Thyroid gland (tissue), 4 donors: ENCODE data around the gene ACVRL1. TPM values are rescaled to one million over a fixed set of nuclear protein-coding genes. Genes with fewer than 3 reads are reported as not detected.
A peak's percentile ranks its signal among the peaks of the same experiment; 100 is the strongest.

Source experiments
- DNase-seq, 2 donors: peaks; one replicate each; pipeline ENCODE4 v3.0.0-alpha.2; 2019
- H3K27ac ChIP-seq, 3 donors: fragments of 200-600 bp; sonication (generic); 1 replicate in 2 of 3; 2 replicates in 1 of 3; pipeline ENCODE4 v1.5.1; 2016 to 2019; ENCODE audit warnings: mild to moderate bottlenecking in 1 of 3, moderate library complexity in 1 of 3
- H3K27me3 ChIP-seq: fragments of 200-600 bp; sonication (generic); one replicate; pipeline ENCODE4 v1.5.1; 2019
- H3K36me3 ChIP-seq, 2 donors: fragments of 200-600 bp; sonication (generic); one replicate each; pipeline ENCODE4 v1.5.1; 2016 to 2019
- H3K4me1 ChIP-seq, 2 donors: fragments of 200-600 bp; sonication (generic); one replicate each; pipeline ENCODE4 v1.5.1; 2017 to 2019
- H3K4me3 ChIP-seq, 3 donors: fragments of 200-600 bp; sonication (generic); replicated peaks in 1 of 3; 1 replicate in 2 of 3; 2 replicates in 1 of 3; pipeline ENCODE4 v1.5.1; 2016; ENCODE audit warnings: mild to moderate bottlenecking in 1 of 3
- H3K9me3 ChIP-seq: fragments of 200-600 bp; sonication (generic); one replicate; pipeline ENCODE4 v1.5.1; 2017
- POLR2A ChIP-seq, 2 donors: fragments of 450-650 bp; IDR thresholded peaks; one replicate each; pipeline ENCODE4 v1.6.1; 2017; ENCODE audit warnings: antibody characterized with exemption in 2 of 2, mild to moderate bottlenecking in 2 of 2, moderate library complexity in 1 of 2
- WGBS, 2 donors: methylation state at CpG; one replicate each; pipeline ENCODE4 v1.1.5; 2017; 5-methylcytosine and 5-hydroxymethylcytosine counted together
- intact Hi-C: fragments of 100-400 bp; cut with DNase I; formaldehyde crosslinking; loops from one replicate; pipeline ENCODE4 v1.15.1; 2023
- total RNA-seq, 4 donors: library from RNA; depleted of rRNA; stranded (reverse); fragments of >200 nt; gene quantifications; one replicate each; pipeline ENCODE4 v1.2.3, GENCODE V29; 2016
- TF ChIP-seq, protein P1 (sequence below), 6 experiments: fragments of 200-600 bp in 3 of 6; fragments of 450-650 bp in 3 of 6; sonication (generic) in 3 of 6; IDR thresholded peaks; one replicate each; pipeline ENCODE4 v1.5.1; 2016 to 2019; ENCODE audit warnings: antibody characterized with exemption in 6 of 6, mild to moderate bottlenecking in 2 of 6, inconsistent platforms in 1 of 6, moderate library complexity in 1 of 6

ACVRL1 gene
- total RNA-seq, 4 donors from 2014 or later, result 61.9 to 133 (median 84.2) TPM

DNA sequence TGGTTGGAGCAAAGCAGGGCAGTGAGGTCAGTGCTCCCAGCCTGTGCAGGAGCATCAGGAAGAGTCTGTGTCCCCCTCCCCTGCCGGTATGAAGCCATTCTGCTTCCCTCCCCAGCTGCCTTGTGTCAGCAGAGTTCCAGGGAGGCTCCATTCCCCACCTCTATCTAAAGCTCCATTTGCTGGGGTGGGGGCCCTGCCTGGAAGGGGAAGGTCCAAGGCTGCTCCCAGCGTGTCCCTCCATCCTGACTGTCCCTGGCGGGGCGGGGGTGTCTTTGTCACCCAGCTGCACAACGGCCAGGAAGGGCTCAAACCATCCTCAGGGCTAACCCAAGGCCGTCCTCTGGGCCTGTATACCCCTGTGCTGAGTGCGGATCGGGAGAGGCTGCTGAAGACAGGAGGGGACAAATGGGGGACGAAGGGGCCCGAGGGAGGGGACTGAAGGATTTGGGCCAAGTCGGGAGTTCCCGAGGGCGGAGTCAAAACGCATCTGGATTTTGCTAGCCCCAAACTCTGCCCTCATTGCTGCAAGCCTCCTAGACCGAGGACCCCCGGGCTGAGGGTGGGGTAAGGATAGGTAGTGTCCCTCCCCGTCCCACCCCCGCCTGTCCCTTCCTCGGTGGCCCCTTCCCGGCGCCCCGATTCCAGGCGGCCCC, 748 bp upstream of the ACVRL1 start:
- WGBS, 2 donors, result 24 to 36% methylated on average over 13 to 16 of the region's 23 CpGs
- Histone ChIP-seq H3K9me3 (no peaks in the 10 kb centered on the region), H3K36me3 (no peaks in the 10 kb centered on the region), H3K4me3 (peak overlapping the region in 1 of 3 donors; percentile 52), H3K27me3 (peaks cover 9% of the 10 kb centered on the region), H3K27ac (peak overlapping the region; percentile 92 to 95 (median 93)), H3K4me1 (peaks cover 11 to 43% of the 10 kb centered on the region in 2 donors)
- no peak for DNase-seq
- TF ChIP-seq POLR2A (IDR thresholded peaks at IDR 0.05), result no peak
- TF ChIP-seq, protein P1, sequence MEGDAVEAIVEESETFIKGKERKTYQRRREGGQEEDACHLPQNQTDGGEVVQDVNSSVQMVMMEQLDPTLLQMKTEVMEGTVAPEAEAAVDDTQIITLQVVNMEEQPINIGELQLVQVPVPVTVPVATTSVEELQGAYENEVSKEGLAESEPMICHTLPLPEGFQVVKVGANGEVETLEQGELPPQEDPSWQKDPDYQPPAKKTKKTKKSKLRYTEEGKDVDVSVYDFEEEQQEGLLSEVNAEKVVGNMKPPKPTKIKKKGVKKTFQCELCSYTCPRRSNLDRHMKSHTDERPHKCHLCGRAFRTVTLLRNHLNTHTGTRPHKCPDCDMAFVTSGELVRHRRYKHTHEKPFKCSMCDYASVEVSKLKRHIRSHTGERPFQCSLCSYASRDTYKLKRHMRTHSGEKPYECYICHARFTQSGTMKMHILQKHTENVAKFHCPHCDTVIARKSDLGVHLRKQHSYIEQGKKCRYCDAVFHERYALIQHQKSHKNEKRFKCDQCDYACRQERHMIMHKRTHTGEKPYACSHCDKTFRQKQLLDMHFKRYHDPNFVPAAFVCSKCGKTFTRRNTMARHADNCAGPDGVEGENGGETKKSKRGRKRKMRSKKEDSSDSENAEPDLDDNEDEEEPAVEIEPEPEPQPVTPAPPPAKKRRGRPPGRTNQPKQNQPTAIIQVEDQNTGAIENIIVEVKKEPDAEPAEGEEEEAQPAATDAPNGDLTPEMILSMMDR (IDR thresholded peaks at IDR 0.05), result no peak
- intact Hi-C loops, result no loop called here

DNA sequence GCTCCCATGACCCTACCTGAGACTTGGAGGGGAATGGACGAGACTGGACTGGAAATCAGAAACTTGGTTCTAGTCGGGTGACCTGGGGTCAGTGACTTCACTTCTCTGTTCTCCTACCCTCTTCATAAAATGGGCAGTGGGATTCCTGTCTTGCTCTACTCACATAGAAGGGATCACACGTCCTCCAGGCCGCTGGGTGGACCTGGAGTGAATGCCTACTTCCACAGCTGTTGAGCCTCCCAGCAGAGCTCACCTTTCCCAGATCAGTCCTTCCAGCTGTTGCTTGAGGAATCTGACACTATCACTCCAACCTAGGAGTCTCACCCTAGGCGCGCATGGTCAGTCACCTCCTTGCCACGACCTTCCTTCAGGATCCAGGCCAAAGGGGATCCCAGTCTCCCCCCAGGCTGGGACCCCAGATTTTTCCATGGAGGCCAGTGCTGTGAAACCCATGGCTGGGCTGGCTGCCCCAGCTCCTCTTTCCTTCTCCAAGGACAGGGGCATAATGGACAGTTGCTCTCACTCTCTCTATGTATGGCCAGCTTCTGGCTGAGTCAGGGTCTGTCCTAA, 637 bp downstream of the ACVRL1 start:
- H3K9me3 ChIP-seq, result no peaks in the 10 kb centered on the region
- WGBS, 2 donors, result 62 to 75% methylated on average over 7 of the region's 7 CpGs
- H3K36me3 ChIP-seq, result no peaks in the 10 kb centered on the region
- TF ChIP-seq, protein P1 (IDR thresholded peaks at IDR 0.05), result no peak
- no peak for TF ChIP-seq POLR2A (IDR thresholded peaks at IDR 0.05)
- H3K4me3 ChIP-seq, result peak overlapping the region in 2 of 3 donors; percentile 37 to 52
- DNase-seq, result no peak
- intact Hi-C loops, result no loop called here
- peaks cover 9% of the 10 kb centered on the region for H3K27me3 ChIP-seq
- peaks cover 15 to 54% of the 10 kb centered on the region in 2 donors for H3K4me1 ChIP-seq
- peak overlapping the region; percentile 92 to 95 (median 93) for H3K27ac ChIP-seq

DNA sequence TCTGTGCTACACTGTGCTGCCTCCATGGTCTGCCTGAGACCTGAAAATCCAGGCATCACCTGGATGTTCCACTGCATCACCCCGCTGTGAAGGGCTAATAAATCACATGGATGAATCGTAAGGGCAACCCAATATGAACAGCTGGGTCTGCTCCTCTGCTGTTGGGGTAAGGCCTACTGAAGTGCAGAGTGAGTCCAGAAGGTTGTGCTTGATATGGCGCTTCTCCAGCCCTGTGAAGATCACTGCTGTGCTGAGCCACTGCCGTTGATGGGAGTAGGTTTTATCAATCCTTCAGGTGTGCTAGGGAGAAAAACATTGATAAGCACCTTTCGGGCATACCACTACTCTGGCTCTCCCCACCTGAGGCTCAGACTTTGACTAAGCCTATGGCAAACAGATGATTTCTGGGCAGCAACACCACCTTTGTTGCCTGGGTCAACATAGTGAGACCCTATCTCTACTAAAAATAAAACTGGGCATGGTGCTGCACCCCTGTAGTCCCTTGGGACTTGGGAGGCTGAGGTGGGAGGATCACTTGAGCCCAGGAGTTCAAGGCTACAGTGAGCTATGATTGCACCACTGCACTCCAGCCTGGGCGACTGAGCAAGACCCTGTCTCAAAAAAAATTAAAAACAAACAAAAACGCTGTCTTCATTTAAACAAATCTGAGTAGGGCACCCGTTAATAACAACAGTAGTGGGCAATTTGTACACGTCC, 1.7 kb downstream of the ACVRL1 start:
- H3K27me3 ChIP-seq, result peaks cover 9% of the 10 kb centered on the region
- H3K4me3 ChIP-seq, result no peak overlapping the region
- TF ChIP-seq POLR2A (IDR thresholded peaks at IDR 0.05), result no peak
- TF ChIP-seq, protein P1 (IDR thresholded peaks at IDR 0.05), result no peak
- no peak for DNase-seq
- no peaks in the 10 kb centered on the region for H3K9me3 ChIP-seq
- no peaks in the 10 kb centered on the region for H3K36me3 ChIP-seq
- peaks cover 15 to 62% of the 10 kb centered on the region in 2 donors for H3K4me1 ChIP-seq
- WGBS, 2 donors, result 82 to 89% methylated on average over 9 of the region's 9 CpGs
- peak overlapping the region in 2 of 3 donors; percentile 63 to 69 for H3K27ac ChIP-seq
- intact Hi-C loops, result no loop called here

DNA sequence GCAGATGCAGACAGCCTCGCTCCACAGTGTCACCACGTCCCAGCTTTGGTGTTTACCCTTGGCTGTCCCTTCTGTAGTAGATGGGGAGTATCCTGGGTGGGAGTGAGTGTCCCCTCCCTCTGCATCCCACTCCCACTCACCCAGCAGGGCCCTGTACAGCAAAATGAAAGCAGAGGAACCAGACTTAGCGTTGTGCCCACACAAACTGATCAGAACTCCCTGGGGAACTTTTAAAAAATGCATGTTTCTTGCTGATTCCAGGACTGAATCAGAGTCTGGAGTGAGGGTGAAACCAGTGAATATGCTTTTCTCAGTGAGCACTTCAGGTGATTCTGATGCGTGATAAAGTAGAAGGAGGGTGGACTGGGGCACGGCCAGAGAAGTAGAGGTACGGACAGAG, 2.9 kb downstream of the ACVRL1 start:
- Histone ChIP-seq H3K4me3 (no peak overlapping the region), H3K9me3 (no peaks in the 10 kb centered on the region), H3K4me1 (peaks cover 15 to 58% of the 10 kb centered on the region in 2 donors), H3K27ac (peak overlapping the region in 2 of 3 donors; percentile 63 to 69), H3K36me3 (no peaks in the 10 kb centered on the region), H3K27me3 (peaks cover 9% of the 10 kb centered on the region)
- intact Hi-C loops, result no loop called here
- no peak for TF ChIP-seq POLR2A (IDR thresholded peaks at IDR 0.05)
- TF ChIP-seq, protein P1 (IDR thresholded peaks at IDR 0.05), result no peak
- DNase-seq, result no peak
- 46 to 58% methylated on average over 6 of the region's 6 CpGs for WGBS, 2 donors

DNA sequence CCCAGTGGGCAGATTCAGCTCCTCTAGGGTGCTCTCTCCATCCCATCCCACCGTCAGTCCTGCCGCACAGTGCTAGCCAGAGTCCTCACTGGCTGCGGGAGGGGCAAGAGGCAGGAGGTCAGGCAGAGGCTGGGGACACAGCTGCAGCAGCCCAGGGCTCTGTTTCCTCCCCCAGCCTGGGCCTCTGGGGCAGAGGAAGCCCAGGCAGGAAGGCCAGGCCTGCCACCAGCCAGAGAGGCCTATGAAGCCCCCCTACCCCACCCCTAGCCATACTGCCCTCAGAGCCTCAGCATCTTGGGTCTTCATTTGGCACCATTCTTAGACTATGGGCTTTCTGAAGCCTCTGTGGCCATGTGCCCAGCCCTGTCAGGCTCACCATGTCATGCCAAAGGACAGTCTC, 3.4 kb downstream of the ACVRL1 start:
- Histone ChIP-seq H3K27me3 (peaks cover 9% of the 10 kb centered on the region), H3K27ac (peak overlapping the region; percentile 15 to 69 (median 63)), H3K36me3 (no peaks in the 10 kb centered on the region), H3K4me1 (peaks cover 15 to 52% of the 10 kb centered on the region in 2 donors), H3K4me3 (no peak overlapping the region), H3K9me3 (no peaks in the 10 kb centered on the region)
- TF ChIP-seq POLR2A (IDR thresholded peaks at IDR 0.05), result no peak
- TF ChIP-seq, protein P1 (IDR thresholded peaks at IDR 0.05), result no peak
- no peak for DNase-seq
- WGBS, 2 donors, result 16 to 55% methylated on average over 3 of the region's 3 CpGs
- intact Hi-C loops, result no loop called here
